Ovary (tissue), 3 donors: Measurements from ENCODE around the gene CPTP.

ENCODE experiments used
- CTCF ChIP-seq, 3 donors: fragments of 450-650 bp in 2 of 3; fragments of 200-600 bp in 1 of 3; IDR thresholded peaks; one replicate each; pipeline versions ENCODE4 v1.5.1 to v1.8.0; 2016 to 2022; ENCODE audit warnings: antibody characterized with exemption in 3 of 3, mild to moderate bottlenecking in 1 of 3
- EP300 ChIP-seq: sonication (generic); formaldehyde crosslinking; IDR thresholded peaks from one replicate; pipeline ENCODE4 v1.6.1; 2017; ENCODE audit warnings: antibody characterized with exemption
- POLR2A ChIP-seq: fragments of 450-650 bp; IDR thresholded peaks from one replicate; pipeline ENCODE4 v1.6.1; 2017; ENCODE audit warnings: antibody characterized with exemption, mild to moderate bottlenecking, moderate library complexity
- donor health status: DM: no; HTN: no; CAD: no.

GRCh38 chr1:1354271-1355247 is 30.0 kb downstream of the CPTP start:
- no peak for TF ChIP-seq EP300
- TF ChIP-seq CTCF (IDR thresholded peaks at IDR 0.05) = no peak
- no peak for TF ChIP-seq POLR2A
